Astrocyte of the spinal cord (primary cell): Measurements from ENCODE around the gene SEMA4F.
"Not testable (repeated sequence)": the region's sequence is repeated elsewhere in the genome, so short reads cannot be mapped to it uniquely, and the experiment has no call there.

ENCODE experiments used
- DNase-seq: peaks from one replicate; pipeline ENCODE4 v3.0.0; 2011; ENCODE audit warnings: low read depth, low spot score
- H3K4me3 ChIP-seq: 2 replicates; pipeline ENCODE4 v1.5.1; 2011; ENCODE audit warnings: low read depth, mild to moderate bottlenecking, low read length, moderate library complexity
- in situ Hi-C: cut with HindIII; loops from 2 replicates; pipeline ENCODE4 v1.10.0; 2017; ENCODE audit warnings: low sequenced_read_pairs
- TF ChIP-seq, protein P1 (sequence below): IDR thresholded peaks from 2 replicates; pipeline ENCODE4 v1.5.1; 2012; ENCODE audit warnings: low read depth, mild to moderate bottlenecking, low read length, inconsistent platforms

Gene SEMA4F

GRCh38 chr2:74620671-74621070, 33.4 kb upstream of the SEMA4F start:
- in situ Hi-C loops = no loop called here
- DNase-seq = no peak
- TF ChIP-seq, protein P1, sequence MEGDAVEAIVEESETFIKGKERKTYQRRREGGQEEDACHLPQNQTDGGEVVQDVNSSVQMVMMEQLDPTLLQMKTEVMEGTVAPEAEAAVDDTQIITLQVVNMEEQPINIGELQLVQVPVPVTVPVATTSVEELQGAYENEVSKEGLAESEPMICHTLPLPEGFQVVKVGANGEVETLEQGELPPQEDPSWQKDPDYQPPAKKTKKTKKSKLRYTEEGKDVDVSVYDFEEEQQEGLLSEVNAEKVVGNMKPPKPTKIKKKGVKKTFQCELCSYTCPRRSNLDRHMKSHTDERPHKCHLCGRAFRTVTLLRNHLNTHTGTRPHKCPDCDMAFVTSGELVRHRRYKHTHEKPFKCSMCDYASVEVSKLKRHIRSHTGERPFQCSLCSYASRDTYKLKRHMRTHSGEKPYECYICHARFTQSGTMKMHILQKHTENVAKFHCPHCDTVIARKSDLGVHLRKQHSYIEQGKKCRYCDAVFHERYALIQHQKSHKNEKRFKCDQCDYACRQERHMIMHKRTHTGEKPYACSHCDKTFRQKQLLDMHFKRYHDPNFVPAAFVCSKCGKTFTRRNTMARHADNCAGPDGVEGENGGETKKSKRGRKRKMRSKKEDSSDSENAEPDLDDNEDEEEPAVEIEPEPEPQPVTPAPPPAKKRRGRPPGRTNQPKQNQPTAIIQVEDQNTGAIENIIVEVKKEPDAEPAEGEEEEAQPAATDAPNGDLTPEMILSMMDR = no peak
- no peak overlapping the region for H3K4me3 ChIP-seq

DNA sequence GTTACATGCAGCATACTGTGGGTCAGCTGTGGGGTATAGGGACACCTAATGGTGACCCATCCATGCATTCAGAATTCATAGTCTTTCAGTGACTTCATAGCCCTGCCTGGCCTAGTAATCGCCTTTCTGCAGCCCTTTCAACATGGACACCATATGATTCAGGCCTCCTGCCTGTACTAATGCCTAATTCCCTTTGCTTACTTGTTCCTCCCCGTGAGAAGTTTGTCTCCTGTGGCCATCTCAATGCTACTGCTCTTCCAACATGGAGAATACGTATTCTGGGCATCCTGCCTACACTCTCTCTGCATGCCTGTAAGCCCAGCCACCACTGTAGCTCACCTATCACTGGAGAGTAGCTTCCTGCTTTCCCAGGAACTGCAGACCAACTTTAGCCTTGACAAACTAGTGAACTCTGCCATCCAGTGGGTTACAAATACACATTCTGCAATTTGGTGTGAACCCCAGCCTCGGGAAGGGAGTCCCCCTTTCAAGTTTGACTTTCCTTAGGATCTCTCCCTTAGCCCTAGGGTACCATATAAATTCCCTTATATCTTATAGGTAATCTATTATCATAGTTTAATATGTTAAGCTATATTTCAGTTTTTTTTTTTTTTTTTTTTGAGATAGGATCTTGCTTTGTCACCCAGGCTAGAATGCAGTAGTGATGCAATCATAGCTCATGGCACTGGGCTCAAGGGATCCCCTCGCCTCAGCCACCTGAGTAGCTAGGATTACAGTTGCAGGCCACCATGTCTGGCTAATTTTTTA, 28.2 kb upstream of the SEMA4F start:
- TF ChIP-seq, protein P1 = no peak
- in situ Hi-C loops = no loop called here
- no peak overlapping the region for H3K4me3 ChIP-seq
- DNase-seq = no peak

DNA sequence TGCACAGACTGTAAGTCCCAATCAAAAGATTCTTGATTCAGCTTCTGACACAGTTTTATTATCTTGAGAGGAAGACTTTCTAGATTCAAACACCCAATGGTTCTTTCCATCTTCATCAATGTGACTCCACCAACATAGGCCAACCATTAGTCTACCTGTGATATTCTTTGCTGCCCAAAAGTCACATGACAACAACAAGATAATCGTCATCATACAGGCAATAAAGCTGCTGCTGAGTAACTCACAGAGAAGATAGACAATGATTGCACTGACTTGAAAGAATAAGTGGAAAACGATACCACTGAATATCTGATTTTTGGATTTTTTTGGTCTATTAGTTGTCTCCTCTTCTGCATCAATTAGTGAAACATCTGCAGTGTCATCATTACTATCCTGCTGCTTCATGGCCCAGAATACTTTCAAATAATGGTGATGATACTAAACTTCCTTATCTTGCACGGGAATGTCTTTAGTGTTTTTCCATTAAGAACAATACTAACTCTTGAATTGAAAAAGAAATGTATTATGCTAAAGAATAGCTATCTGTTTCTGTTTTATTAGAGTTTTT, 25.4 kb upstream of the SEMA4F start:
- in situ Hi-C loops = no loop called here
- DNase-seq = no peak
- H3K4me3 ChIP-seq = no peak overlapping the region
- TF ChIP-seq, protein P1 = no peak

- in situ Hi-C loops, DNase-seq, H3K4me3 ChIP-seq: not testable (repeated sequence)
These were observed 23.6 kb upstream of the SEMA4F start for GRCh38 chr2:74630454-74630853.

GRCh38 chr2:74632209-74632938, 21.7 kb upstream of the SEMA4F start:
- TF ChIP-seq, protein P1 = peak; percentile 16
- in situ Hi-C loops = no loop called here
- DNase-seq = peak; percentile 34

DNA sequence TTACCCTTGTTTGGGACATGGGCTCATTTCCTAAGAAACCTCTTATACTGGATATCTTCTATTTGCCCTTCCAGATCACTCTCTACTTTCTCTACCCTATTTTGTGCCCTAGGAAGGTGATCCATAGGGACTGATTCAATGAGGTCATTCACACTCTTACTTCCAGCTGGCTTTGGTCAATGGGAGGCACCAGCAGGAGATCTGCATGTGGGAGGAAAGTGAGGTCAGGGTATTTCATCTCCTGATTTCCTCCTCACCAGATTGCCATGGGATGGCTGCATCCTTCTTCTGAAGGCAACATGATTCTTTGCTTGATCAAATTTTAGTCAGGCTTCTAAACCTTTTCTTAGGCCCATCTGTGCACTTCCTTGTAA, 21.1 kb upstream of the SEMA4F start:
- H3K4me3 ChIP-seq = no peak overlapping the region
- no peak for DNase-seq
- in situ Hi-C loops = no loop called here
- TF ChIP-seq, protein P1 = no peak

More at GRCh38 chr2:74632209-74632938, 21.7 kb upstream of the SEMA4F start:
- H3K4me3 ChIP-seq = no peak overlapping the region

- in situ Hi-C loops = no loop called here
- no peak for DNase-seq
- no peak overlapping the region for H3K4me3 ChIP-seq
- TF ChIP-seq, protein P1 = no peak
These were observed 14.5 kb upstream of the SEMA4F start for GRCh38 chr2:74639550-74639949.
